ENCODE results near the gene FOXE1.

The FOXE1 gene

DNA sequence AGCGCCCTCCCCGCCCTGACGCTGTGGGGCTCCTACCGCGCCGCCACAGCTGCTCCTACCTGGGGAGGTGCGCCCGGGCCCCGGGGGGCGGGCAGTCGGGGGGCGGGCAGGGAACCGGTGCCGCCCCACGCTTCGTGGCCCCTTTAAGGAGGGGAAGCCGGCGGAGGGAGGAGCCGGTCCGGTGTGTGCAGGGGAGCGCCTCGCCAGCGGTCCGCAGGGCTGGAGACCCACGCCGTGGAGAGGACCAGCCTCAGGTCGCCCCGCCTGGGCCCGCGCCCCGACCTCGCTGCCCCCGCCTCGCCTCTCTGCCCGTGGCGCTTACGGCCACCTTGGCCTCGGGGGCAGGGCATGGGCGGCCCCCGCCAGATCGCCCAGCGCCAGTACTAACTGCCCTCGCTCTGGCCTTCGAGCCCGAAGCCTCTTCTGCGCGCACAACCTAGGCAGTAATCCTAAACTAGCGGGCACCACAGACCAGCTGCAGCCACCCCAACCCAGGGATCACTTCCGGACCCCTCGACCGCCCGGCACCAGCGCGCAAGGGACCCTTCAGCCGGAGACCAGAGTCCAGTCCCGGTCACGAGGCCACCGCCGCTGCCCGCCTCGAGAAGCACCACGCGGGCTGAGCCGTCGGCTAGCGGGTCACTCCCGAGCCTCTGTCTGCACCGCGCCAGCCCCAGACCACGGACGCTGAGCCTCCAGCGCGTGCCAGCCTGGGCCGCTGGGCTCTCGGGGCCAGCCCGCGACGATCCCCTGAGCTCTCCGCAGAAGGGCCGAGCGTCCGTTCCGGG lies at the start of gene FOXE1:
Gene FOXE1 (plus strand): TSS at position 171 of the 788 bp plus-strand sequence. CDS start 689 bp downstream, outside the sequence.
- no peak for DNase-seq

DNA sequence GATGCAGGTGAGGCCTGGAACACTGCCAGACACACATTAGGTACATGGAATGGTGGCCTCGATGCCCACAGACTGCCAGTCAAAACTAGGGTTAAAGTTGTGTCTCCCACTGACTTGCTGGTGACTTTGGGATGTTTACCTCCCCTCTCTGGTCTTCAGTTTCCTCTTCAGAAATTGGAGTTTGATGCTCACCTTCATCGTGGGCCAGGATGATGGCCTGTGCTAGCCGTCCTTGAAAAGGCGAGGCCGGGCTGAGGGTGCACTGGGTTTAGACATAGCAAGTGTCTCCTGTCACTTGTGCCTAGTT lies 49.0 kb upstream of the FOXE1 start:
- DNase-seq = no peak

DNA sequence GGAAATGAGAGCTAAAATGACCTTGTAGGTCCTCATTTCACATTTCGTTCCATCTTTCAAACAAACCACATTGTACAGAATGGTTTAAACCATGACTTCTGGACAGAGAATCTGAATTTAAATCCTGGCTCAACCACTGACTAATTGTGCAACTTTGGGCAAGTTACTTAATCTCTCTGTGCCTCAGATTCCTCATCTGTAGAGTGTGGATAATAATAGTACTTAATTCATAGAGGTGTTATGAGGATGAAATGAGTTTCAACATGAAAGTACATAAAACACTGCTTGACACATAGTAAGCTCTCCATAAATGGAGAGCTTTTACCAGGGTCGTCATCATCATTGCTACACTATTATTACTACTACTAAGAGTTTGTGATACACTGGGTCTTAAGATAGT lies 46.3 kb upstream of the FOXE1 start:
- DNase-seq = no peak

DNA sequence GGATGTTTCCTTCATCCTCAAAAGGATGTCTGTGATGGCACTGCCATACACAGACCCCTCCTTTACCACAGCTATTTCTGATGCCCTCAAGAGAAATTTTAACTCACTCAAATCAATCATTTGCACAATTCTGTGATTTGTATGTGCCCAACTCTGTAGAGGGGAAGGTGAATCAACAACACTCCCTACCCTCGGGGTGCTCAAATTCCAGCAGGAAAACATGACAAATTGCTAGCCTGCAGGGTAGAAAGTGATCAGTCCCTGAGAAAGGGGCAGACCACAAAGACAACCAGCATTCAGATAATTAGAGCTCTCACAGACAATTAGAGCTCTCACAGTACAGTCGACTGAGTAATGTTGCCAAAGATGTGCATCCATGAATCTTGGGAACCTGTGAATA lies 45.3 kb upstream of the FOXE1 start:
- no peak for DNase-seq

DNA sequence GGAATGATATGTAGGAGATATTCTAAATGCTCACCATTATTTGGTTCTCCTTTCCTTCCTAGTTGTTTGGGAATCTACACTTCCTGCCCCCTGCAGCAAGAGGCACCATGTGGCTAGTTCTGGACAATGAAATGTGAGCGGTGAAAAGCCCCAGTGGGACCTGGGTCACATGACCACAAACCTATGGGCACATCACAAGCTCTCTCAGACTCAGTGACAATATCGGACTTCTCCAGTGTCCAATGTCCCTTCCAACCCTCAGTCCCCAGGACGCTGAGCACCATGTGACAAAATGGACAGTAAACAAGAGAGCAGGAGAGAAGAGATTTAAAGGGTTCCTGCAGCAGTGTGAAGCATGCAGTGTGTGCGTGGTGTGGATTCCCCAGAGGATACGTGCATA lies 44.6 kb upstream of the FOXE1 start:
- DNase-seq = no peak

DNA sequence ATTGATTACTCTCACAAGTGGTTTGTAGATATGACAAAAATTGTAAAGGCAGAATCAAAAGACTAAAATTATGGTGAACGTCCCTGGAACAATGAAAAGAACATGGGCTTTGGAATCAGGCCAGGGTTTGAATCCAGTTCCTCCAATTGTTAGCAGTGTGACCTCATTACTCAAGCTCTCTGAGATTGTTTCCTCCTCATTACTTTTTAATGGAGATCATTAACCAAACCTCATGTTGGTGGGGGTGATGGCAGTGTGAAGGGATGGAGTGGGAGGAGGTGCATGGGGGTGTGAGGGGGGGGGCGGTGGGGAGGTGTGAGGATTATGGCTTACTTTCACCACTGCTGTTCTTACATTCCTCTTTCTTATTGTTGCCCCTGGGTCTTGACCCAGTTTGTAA lies 44.1 kb upstream of the FOXE1 start:
- no peak for DNase-seq

DNA sequence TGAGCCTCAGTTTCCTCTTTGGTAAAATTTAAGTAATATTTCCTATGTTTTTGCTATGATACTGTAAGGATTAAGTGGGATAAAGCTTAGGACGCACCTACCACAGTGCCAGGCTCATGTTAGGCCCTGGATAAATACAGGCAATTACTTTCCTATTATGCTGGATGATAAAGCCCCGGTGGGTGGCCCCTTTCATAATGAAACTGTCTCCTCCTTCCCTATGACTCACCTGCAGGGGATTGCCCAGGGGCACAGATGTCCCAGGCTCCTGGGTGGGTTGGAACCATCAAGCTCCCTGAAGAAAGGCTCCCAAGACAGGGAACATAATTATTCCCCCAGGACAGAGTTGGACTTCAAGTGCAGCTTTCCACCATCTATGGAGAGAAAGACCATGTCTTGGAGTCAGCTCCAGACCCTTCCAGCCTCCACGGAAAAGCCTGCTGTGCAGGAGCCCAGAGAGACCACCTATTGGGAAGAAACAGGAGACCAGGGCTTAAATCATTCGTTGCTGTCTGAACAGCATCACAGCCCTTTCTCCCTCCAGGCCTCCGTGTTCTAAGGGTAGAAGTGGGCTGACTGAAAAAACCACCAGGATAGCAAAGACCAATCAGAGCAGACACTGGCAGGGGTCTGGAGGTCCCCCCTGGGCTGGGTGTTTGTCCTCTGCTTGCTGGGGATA lies 43.2 kb upstream of the FOXE1 start:
- DNase-seq = no peak

DNA sequence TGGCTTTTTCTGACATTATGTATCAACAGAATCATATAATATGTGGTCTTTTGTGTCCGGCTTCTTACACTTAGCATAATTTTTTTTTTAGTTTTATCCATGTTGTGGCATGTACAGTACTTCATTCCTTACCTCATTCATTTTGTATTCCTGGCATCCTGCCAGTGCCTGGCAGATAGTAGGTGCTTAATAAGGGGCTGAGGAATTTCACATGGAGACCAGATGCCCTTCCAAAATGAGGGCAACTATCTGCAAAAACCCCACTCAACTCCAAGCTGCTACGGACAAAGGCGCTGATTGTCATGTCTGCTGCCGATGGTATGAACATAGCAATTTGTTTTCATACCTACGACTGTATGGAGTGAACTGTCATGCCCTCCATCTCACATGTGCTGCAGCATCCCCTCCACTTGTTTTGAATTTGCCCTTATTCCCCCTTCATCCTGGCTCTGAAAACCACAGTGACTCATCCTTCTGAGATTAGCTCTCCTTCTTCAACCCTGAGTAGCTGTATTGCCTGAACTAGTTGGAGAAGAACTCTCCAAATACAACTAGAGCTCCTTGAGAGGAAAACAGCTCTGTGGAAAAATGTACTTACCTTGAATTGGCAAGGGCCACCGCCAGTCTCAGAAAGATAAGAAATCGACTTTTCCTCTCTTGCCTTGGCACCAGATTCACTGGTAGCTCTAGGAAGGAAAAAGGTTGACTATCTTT lies 41.3 kb upstream of the FOXE1 start:
- no peak for DNase-seq

DNA sequence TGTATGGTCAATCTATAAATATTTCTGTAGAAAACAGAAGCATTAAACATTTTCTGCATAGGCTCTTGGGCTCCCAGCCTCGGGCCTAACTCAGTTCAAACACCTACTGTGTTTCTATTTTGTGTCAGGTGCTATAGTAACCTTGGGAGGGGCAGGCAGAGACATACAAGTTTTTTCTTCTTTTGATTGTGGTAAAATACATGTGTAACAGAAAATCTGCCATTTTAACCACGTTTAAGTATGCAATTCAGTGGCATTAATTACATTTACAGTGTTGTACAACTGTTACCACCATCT lies 40.8 kb upstream of the FOXE1 start:
- no peak for DNase-seq

DNA sequence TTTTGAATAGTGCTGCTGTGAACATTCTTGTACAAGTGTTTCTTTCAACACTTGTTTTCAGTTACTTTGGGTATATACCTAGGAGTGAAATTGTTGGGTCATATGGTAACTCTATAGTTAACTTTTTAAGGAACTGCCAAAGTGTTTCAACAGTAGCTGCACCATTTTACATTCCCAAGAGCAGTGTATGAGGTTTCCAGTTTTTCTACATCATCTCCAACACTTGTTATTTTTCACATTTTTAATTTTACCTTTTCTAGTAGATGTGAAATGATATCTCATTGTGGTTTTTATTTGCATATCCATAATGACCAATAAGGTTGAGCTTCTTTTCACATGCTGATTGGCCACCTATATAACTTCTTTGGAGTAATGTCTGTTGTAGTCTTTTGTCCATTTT lies 40.0 kb upstream of the FOXE1 start:
- no peak for DNase-seq

DNA sequence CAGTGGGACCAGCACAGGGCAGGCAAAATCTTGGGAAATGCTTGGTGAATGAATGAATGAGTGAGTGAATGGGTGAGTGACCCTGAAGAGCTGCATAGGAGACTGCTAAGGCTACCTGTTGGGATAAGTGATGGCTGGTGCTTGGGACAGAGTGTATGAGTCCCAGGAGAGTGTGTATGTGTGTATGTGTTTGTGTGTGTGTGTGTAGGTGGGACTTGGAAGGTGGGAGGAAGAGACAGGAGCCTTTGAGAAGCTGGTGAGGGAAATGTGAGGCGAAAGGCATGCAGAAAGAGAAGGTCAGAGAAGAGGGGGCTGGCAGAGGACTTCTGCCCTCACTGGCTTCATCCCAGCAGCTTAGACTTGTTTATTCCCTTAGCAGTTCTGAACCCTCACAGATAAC lies 33.3 kb upstream of the FOXE1 start:
- no peak for DNase-seq

DNA sequence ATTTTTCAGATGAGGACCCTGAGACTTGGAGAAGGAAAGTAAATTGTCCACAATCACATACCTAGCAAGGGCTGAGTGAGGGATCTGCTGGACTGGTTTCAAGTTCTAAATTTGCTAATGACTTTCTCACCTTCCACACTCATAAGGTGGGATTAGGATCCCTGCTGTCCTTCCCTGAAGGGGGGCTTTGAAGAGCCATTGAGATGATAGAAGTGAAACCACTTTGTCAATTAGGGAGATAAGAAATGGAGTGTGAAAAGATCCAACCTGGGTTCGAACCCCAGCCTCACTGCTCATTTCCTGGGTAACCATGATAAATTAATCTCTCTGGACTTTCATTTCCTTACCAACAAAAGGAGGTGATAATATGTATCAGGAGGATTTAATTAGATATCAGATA lies 32.7 kb upstream of the FOXE1 start:
- no peak for DNase-seq

DNA sequence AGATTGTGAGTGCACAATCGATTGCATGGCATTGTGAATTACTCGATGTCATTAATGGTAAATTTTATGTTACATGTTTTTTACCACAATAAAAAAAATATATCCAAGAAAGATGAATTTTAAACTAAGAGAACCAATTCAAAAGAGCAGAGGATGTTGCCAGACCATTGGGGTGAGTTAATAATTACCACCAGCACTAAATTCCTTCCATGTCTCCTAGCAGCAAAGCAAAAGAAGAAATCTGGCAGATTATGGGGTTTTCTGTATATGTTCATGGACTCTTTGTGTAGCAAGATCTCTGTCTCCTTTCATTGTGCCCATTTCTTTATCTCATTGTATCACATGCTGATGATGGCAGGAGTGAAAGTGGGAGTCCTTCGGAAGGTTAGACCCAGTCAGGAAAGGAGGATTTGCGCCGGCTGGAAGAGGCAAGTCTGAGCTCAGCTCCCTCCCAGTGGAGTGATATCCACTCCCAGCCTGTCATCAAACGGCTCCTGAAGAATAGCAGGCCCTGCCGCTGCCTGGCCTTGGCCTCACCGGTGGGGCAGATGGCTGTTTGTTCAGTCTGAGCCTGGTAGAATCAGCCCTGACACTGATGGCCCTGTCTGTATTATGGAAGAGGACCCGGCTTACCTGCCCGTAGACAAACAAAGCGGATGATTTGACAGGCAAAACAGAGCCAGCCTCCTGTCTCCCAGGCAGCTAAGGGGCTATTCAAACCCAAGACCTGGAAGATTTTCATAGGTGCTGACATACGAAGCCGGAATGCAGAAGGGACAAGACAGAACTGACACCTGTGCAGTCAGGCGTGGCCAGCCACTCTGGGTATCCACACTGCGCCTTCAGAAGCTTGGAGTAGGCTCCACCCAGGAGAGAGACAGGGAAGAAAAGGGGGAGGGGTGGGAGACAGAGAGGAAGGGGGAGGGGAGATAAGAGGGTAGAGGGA lies 21.9 kb upstream of the FOXE1 start:
- no peak for DNase-seq

DNA sequence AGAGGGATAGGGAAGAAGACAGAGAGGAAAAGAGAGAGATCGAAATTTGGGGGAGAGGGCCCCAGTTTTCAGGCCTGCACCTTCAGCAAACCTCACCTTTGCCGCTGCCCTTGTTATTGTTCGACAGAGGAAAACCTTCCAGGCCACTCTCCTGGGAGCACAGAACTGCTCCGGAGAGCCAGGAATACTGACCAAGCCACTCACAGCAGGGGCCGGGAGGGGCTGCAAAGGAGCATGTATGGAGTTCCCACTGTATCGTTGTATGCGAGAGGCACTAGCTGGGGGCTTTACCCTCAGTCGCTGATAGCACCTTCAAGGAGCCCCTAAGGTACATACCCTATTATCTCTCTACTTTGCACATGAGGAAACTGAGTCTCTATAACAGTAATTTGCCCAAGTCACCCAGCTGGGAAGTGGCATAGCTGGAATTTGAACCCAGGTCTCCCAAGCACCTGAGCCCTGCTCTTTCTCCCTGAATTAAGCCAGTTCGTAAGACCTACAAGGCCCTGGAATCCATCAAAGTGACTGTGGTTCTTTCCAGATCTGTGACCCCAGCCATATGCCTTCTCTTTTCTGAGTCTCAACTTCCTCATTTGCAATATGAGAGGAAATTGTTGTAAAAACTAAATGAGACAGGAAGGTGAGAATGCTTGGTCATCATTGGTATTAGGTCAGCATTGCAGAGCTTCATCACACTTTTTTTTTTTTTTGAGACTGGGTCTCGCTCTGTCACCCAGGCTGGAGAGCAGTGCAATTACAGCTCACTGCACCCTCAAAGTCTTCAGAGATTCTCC lies 21.0 kb upstream of the FOXE1 start:
- no peak for DNase-seq

DNA sequence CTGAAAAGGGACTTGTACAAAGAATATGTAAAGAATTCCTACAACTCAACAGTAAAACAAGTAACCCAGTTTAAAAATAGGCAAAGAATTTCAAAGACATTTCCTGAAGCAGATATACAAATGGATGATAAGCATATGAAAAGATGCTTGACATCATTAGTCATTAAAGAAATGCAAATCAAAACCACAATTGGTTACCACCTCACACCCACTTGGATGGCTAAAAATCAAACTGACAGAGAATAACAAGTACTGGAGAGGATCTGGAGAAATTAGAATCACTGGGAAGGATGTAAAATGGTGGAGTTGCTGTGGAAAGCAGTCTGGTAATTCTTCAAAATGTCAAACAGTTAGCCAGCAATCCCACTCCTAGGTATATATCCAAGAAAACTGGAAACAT lies 12.5 kb upstream of the FOXE1 start:
- no peak for DNase-seq

DNA sequence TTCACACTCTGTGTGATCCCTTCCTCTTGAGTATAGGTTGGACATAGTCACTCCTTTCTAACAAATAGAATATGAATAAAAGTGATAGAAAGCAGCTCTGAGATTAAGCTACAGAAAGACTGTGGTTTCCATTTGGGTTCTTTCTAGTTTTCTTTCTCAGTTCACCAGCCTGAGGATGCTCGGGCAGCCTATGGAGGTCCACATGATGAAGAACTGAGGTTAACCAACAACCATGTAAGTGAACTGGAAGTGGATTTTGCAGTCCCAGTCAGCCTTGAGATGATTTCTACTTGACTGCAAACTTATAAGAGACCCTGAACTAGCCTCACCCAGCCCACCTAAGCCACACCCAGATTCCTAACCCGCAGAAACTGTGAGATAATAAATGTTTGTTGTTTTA lies 10.1 kb upstream of the FOXE1 start:
- no peak for DNase-seq

DNA sequence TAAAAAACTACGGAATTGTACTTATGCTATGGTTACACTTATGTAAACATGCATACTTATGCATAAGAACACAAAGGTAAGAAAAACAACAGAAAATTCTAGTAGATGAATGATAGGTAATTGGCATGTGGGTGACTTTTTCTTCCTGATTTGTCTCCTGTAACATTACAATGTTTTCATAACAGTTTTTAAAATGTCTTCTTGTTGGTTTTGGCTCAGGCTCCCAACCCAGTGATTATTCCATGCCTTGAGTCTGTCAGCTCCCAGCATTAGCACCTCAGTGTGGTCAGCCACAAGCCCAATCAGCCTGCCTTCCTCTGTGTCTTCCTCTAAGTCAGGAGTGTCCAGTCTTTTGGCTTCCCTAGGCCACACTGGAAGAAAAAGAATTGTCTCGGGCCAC lies 7.9 kb upstream of the FOXE1 start:
- DNase-seq = no peak

DNA sequence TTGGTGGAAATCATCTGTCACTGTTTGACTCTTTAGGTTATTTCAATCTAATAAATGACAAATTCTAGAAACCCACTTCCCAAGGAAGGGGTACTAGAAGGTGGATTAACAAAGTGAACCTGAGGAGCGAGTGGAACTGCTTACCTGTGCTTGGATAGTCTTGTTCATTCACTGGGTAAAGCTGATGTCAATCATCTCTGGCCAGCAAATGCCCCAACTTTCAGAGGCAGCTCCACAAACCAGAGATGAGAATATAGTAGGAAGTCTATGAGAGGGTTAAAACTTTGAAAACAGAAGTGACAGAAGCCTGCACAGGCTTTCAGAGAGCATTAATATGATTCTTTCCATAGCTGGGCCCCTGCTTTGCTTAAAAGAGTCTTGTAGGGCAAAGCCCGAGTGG lies 7.3 kb upstream of the FOXE1 start:
- no peak for DNase-seq

DNA sequence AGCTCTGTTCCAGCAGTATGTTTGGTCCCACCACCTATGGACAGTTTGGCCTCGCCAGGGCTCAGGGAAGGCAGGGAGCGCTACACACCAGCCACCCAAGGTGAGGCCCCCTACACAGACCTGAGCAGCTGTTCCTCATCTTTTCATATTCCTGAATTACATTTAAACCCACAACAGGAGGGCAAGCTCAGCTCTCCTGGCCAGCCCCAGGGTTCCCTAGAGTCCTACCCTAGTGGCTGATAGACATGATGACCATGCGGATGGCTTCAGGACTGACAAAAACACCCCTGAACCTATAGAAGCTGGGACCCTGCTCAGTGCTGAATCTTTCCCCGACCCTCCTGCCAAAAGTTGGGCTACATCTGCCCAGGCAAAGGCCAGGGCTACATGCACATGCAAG lies 6.7 kb upstream of the FOXE1 start:
- no peak for DNase-seq

DNA sequence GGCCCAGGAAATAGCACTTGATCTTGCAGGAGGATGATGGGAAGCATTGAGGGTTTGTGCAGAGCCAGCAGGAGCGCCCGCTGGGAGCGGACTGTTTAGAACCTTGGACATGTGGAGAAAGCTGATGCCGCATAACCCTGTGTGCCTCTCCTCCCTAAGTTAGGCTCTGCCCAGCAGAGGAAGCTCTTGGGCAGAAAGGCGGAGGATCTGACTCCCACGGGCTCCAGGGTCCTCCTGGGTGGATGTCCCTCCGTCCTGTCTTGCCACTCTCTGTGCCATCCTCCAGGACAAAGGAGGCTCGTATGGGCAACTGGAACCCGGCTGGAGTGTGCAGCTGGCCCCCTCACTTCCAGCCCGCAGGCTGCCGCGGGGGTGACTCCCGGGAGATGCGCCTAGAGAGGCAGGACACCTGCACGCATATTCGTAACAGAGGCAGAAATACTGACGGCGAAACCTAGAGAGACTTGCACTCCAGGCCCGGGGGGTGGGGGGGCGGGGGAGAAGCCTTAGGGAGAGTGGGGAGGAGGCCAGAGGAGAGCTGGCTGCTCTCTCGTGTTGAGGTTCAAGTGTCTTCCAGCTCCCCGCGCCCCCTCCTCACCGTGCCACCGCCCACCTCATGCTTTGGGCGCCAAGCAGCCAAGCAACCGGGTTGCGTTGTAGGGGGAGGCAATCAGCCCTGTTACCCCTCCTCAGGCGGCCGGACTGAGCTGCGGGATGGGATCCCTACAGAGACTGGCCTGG lies 5.4 kb upstream of the FOXE1 start:
- no peak for DNase-seq

DNA sequence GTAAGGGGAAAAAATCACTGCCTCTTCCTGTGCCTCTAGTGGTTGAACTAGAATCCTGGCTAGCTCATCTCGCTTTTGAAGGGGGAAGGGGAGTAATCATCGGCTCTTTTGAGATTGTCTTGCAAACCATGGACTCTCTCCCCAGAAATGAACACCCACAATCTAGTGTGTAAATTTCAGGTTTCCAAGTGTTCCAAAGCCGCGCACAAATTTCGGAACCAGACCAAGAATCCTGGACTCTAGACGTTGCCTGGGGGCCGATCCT lies 4.9 kb upstream of the FOXE1 start:
- no peak for DNase-seq

All from activated naive CD4-positive, alpha-beta T cell treated with Interleukin-2 at 50 U/mL for 16 hours (primary cell).